HG02870 (cell line): Measurements from ENCODE around the gene KISS1.

ENCODE experiments used
- ATAC-seq: cut with Tn5 transposase; IDR thresholded peaks from one replicate; pipeline ENCODE4 v1.9.1; 2021; ENCODE audit warnings: mild to moderate bottlenecking, moderate library complexity; ENCODE audit not compliant: unreplicated experiment

KISS1 gene

DNA sequence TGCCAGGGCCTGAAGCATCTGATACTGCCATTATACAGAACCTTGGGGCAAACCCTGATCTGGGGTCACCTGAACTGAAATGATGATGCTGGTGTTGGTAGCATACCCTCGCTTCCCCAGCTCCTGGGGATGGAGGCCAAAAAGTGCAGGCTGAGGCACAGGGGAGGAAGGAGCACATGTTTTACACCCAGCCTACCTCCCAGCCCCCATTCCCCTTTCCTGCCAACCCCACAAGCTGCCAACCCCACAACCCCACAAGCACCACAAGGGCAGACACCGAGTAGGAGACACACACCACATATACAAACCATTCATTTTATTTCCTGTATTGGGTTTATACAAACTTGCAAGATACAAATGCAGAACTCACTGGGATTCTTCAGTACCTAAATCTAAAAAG is 22.3 kb upstream of the KISS1 start:
- no peak for ATAC-seq

DNA sequence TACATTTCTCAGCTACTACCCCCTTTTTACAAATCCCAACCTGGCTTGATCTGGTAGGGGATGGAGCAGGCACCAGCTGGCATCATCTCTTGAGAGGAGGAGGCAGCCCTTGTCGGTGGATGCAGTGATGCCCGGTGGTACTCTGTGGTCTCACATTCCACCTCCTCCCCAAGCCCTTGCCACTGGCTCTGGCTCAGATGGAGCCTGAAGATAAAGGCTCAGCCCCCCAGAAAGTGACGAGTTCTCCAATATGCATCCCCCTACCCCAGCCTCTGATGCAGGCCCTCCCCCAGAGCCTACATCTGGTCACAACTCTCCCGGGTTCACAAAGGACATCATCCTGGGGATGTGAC is 21.3 kb upstream of the KISS1 start:
- ATAC-seq = no peak

DNA sequence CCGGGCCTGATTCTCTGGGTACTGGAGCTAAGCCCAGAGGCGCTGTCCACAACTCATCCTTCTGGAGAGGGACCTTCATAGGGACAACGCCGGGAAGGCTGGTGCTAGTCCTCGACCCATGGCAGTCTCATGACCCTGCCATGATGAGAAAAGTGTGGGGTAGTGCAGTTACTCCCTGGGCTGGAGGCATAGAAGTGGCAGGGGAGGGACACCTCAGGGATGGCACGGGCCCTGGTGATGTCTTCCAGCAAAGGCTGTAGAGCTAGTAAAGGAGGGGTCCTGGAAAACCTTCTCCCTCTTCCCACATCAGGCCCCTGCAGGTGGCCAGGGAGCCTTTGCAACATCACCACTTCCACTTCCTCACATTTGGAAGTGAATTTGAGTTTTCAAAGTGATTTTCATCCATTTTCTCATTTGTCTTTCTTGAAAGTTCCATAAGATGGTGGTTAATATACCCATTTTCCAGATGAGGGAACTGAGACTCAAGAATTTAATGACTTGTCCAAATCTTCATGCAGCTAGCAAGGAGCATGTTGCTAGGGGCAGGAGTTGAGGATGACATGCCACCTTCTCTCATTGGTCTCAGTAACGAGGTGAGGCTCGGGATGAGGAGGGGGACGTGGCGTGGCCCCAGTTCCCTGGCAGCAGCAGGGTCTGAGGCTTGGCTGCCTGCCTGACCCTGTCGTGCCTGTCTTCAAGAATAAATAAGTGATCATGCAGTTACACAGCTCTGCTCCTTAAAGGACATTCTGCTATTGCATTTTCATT is 20.8 kb upstream of the KISS1 start:
- ATAC-seq = no peak

DNA sequence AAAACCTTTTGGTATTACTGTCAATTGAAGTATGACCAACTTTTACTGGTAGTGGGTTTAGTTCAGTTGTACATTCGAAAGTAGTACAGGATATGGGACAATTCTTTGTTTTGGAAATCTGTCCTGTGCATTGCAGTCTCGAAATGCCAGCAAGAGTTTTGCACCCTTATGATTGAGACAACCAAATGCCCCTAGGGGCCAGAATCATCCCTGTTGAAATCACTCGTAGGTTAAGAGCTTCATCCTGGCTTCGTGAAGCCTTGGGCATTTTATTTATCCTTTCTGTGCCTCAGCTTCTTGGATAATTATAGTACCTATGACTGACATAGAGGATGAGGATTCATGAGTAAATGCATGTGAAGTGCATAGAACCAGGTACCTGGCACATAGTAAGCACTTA is 19.9 kb upstream of the KISS1 start:
- ATAC-seq = no peak

DNA sequence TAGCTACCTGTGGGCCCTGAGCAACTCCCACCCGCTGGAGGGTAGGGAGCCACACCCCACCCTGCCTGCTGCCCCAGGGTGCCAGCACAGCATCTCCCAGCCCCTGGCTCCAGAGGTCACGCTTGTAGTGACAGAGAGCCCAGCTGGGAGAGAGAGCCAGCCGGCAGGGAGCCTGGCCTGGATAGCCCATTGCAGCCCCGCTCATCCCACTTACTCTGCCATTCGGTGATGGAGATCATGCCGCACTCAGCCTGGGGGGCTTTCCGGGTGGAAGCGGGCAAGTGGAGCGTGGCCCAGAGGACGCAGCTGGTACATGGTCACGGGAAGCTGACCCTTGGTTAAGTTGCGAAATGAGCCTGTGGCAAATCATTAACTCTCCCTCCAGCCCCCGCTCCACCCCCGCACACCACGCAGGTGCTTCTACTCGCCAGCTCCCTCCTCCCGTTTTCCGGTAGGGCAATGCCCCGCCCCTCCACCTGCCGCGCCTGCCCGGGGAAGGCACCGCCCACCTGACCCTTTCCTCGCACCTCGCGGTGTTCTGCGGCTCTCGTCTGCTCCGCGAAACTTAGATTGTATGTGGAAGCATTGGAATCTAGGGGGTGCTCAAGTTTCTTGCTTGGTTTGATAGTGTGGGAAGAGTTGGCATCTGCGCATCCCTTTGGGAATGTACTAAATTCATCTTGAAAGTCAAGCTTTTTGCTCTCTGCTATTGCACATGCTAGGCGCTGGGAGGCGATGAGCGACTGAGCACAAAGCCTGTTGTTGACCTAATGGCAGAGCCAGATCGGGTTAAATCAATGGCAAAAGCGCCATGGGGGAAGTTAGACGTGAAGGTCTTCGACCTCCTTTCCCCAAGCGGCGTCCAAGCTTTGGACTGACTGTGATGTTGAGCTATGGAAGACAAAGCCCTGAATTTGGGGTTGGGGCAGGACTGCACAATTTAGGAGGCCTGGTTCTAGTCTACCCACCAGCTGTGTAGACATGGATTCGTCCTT is 17.7 kb upstream of the KISS1 start, which contains the start of gene GOLT1A:
Gene GOLT1A, minus strand, starts transcription at position 321 of the 995 bp plus-strand sequence. Its CDS starts 82 bp downstream, at position 239.
- no peak for ATAC-seq

DNA sequence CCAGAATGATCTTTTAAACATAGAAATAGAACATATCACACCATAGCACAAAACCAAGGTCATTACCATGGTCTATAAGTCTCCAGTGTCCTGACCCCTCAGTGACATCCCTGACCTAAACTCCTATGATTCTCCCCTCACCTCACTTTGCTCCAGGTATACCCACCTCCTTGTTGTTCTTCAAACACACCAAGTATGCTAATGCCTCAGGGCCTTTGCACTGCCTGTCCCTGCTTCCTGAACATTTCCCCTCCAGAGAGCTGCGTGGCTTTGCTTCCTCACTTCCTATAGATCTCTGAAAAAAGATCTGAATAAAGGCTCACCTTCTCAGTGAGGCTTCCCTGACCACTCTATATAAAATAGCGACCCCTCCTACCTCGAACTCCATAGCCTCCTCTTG is 16.4 kb upstream of the KISS1 start:
- no peak for ATAC-seq

DNA sequence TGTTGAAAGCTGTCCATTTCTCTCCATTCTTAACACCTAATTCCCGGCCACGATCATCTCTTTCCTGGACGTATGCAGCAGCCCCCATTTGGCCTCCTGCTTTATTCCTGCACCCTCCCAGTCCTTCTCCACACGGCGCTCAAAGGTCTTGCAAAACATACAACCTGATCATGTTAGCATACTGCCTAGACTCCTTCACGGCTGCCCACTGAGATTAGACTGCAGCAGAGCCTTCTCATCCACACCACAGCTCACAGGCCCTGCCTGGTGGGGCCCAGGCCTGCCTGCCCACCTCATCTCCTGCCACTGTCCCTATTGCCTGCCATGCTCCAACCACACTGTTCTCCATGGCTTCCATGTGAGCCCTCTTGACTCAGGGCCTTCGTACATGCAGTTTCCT is 14.8 kb upstream of the KISS1 start:
- no peak for ATAC-seq

DNA sequence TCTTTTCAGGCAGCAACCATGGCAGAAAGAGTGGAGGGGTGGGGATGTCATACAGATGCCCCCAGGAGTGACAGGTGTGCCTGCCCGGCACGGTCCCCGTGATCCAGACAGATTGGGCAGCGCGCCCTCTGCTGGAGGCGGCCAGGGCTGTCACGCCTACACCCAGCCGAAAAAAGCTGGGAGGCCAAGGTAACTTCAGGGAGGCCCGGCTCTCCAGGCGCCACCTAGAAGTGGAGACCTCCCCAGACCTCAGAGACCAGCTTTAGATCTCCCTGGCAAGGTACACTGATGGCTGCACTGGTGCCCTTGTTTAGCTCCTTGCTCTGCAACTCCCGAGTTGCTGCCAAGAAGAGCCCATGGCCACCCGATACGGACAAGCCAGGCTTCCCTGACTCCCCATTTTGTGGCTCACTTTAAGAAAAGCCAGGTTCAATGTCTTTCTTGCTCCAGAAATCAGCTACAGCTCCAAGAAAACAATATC is 10.9 kb upstream of the KISS1 start:
- ATAC-seq = no peak

DNA sequence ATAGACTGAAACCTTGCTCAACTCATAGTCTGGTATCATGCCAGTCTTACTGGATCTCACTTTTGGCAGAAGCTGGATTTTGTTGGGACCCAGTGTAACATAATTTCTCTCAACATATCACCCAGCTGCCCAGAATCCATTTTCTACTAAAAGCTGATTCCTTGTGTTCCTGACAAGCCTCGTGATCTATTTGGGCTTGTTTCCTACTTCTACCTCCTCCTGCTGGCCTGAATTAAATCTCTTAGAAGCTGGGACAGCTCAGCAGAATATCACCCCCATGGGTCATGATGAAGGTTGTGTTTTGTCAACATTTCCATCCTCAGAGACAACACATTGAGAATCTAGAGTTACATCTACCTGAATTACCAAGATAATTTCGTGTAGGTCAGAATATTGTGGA is 9.8 kb upstream of the KISS1 start:
- no peak for ATAC-seq

DNA sequence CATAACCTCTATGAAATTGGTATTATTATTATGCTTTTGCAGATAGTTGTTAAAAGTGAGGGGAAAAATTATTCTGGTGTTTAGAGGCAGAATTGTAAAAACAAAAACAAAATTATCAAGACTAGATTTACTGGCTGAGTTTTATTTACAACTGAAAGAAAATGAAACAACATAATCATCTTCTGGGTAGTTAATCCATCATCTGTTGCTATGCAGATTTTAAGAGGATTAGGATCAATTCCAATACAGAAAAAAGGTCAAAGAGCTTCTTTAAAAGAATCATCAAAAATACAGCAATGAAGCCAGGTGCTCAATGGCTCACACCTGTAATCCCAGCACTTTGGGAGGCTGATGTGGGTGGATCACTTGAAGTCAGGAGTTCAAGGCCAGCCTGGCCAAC is 9.2 kb upstream of the KISS1 start:
- ATAC-seq = no peak

DNA sequence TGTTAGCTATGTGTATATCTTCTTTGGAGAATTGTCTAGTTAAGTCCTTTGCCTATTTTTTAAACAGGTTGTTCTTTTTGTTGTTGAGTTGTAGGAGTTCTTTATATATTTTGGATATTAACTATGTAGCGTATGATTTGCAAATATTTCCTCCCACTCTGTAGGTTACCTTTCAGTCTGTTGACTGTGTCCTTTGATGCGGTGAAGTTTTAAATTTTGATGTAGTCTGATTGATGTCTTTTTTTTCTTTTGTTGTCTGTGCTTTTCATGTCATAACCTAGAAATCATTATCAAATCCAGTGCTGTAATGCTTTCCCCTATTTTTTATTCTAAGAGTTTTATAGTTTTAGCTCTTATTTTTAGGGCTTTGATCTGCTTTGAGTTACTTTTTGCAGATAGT is 8.7 kb upstream of the KISS1 start:
- no peak for ATAC-seq

DNA sequence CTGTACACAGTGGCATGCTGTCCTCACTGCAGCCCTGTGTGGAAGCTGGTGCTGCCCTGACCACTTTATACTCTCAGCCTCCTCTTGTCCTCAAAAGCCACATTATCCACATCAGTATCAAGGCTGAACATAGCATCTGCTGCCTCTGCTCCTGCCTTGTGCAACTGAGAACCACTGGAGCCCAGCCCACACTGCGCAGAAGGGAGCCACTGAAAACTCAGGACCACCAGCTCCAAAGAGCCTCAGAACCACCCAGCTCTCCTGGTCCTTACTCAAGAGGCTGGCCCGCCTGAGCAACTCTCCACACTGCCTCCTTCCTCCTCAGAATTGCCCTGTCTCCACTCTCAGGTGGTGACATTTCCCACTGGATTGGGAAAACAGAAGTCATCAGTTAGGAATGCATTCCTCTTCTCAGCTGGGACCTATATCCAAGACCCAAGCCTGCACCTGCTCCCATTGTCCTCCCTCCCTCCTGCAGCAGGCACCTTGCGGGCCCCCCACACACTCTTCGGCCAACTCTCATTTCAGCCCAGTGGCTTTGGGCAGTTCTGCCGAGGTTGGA is 7.0 kb upstream of the KISS1 start:
- ATAC-seq = no peak

DNA sequence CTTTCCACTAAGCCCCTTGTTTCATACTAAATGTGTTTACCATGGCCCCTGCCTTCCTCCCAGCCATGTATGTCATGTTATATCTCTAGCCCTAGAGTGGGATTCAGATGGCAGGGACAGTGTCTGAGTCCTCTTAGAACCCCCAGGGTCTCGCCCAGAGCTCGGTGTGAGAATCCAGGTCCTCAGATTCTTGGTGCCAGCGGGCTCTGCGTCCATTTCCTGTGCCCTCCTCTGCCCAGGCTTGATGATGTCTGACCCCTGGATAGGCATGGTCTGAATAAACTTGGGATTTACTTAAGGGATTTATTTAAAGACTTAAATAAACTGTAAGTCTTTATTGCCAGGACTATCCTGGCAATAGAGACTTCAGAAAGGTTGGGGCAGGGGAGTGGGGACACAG is 6.2 kb upstream of the KISS1 start:
- ATAC-seq = no peak

DNA sequence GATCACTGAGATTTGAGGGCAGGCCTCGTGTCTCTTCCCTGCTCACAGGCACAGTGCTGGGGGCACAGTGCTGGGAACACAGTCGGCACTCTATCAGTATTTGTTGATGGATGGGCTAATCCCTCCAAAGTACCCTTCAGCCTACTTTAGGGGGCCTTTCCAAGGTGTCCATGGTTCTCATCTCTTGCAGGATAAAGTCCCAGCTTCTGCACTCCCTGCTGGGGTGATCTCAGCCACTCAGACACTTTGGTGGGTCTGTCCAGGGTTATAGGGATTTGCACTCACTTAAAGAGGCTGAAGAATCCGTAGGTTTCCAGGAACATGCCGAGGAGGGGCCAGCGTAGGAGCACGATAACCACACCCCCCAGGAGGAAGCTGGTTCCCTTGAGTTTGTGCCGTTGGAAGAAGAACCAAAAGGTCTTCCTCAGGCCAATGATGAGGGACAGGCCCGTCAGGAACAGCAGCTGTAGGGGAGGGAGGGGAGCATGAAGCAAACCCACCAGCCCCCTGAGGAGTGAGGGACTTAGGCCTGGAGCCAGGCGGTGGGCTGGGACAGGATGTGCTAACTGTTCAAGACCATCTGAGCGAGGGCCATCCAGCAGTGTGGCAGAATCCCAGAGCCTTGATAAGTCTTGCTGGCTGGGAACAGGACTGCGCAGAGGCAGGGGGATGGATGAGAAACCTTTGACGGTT is 5.2 kb upstream of the KISS1 start:
- no peak for ATAC-seq

DNA sequence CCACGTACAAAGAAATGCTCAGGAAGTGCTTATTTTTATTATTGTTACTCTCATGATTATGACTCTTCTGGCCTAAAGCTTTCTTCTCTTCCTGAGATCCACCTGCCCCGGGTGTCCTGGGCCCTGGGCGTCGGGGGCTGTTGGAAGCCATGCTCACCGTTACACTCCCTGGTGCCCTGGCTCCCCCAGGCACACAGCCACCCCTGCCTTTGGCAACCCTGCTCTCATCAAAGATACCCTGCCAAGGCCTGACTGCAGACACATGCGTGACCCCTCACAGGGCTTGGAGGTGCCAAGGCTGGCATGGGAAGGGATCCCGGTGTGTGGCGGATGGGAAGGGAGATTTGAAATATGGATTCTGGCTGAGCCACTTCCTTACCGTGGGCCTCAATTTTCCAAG is 3.3 kb upstream of the KISS1 start:
- no peak for ATAC-seq

DNA sequence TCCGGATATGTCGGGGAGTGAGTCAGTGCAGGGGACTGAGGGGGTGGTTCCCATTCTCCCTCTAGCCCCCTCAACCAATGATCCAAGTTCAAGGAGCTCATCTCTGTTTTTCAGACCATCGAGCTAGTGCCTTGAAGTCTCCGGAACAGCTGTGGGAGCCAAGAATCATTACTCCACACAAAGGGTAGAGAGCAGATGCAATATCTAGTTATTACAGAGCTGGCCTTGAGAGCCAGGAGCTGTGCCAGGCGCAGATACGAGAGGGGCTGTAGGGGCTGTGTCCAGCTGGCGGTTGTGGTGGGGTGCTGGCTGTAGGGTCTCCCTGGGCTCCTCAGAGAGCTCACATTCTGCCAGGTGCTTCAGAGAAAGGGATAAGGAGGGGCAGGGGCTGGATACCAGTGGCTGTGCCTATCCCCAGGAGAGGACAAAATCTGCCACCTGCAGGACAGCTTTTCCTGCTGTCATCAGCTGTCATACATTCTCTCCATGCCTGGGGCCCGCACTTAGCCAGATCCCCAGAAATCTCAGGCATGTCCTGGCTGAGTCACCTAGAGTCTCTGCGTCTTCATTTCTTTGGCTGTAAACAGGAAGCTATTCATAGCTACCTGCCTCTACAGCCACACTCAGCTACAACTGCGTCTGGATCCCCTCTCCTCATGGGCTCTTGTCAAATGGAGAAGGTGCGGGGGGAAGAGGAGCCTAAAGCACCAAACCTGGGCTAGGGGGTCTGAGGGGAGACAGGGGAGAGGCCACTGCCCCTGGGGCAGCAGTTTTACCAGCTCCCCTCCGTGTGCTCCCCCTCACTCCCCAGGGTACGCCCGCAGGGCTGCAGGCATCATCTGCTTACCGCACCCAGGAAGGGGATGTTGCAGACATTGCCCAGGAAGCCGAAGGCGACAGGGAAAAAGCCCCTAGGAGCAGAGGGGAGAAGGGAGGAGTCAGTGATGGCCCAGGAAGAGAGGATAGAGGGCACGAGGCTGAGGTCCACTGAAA is 2.4 kb upstream of the KISS1 start:
- no peak for ATAC-seq

DNA sequence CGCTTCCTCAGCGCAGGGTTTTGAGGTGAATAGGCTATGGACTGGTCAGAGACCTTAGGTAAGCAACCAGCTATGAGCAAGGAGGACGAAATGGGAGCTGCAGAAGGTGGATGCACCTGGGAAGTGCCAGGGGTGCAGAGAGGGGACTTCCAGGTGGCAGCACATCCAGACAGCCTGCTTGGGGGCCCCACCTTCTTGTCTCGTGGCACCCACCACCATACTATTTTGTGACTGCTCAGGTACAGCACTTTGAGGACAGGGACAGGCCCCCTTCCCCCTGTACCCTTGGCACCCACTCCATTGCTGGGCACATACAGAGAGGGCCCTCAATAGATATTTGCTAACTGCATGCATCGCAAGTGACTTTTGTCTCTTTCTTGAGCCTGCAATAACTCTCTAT is 777 bp upstream of the KISS1 start:
- no peak for ATAC-seq

DNA sequence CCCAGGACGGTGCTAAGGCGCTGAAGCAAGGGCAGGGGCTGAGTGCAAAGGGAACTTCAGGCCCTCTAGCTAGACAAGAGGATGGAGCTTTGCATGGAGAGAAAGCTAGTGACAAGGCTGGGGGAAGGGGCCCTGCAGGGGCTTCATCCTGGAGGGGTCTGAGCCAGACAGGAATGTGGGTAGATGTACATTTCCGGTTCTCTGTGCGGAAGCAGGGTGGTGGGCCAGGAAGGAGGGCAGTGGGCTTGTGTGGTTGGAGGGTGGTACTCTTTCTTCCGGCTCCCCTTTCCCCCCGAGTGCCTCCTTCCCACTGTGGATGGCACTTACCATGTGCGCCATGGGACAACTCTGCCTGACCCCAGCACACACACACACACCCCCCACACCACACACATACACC is 1.5 kb downstream of the KISS1 start:
- ATAC-seq = no peak

DNA sequence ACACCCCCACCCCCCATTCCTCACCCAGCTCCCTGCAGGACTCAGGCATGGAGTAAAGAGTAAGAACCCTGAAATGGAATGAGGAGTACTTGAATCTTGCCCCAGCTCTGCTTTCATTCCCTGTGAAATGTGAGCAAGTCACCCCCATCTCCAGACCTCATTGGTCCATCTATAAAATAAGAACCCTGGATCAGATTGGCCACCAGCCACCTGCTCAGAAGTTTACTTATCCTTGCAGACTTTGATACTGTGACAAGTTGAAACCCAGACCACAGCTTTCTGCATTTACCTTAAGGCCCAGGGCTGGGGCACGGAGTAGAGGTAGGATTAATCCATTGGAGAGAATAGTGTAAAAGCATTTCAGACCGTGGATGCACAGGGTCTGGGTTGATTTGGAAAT is 2.2 kb downstream of the KISS1 start:
- ATAC-seq = no peak
